Stimulated activated CD4-positive, alpha-beta T cell treated with anti-CD3 and anti-CD28 coated beads, Interleukin-4, amount 100 ng/mL, for 4 hours (primary cell): ENCODE measurements around the gene MITF.

Experiments used
- DNase-seq, 2 experiments: peaks; one replicate each; pipeline ENCODE4 v3.0.0-alpha.2; 2020

Gene MITF

GRCh38 chr3:69842351-69842750 lies 103.1 kb downstream of the MITF start:
- DNase-seq: no peak

GRCh38 chr3:69842789-69843188 lies 103.5 kb downstream of the MITF start:
- no peak for DNase-seq

- no peak for DNase-seq
Measured at GRCh38 chr3:69844706-69845105, 105.4 kb downstream of the MITF start.

GRCh38 chr3:69847303-69847702 lies 108.0 kb downstream of the MITF start:
- DNase-seq: no peak

- no peak for DNase-seq
Measured at GRCh38 chr3:69848113-69848512, 108.8 kb downstream of the MITF start.

- no peak for DNase-seq
Measured at GRCh38 chr3:69850849-69851248, 111.6 kb downstream of the MITF start.

GRCh38 chr3:69853027-69853426 lies 113.8 kb downstream of the MITF start:
- no peak for DNase-seq

- DNase-seq: no peak
Measured at GRCh38 chr3:69855436-69856162, 116.3 kb downstream of the MITF start.

- no peak for DNase-seq
Measured at GRCh38 chr3:69856965-69857705, 117.9 kb downstream of the MITF start.

- DNase-seq: no peak
Measured at GRCh38 chr3:69861556-69861955, 122.3 kb downstream of the MITF start.

GRCh38 chr3:69864141-69864540 lies 124.9 kb downstream of the MITF start:
- no peak for DNase-seq

GRCh38 chr3:69864766-69865165 lies 125.5 kb downstream of the MITF start:
- DNase-seq: no peak

- no peak for DNase-seq
Measured at GRCh38 chr3:69865925-69866679, 126.8 kb downstream of the MITF start.

- DNase-seq: no peak
Measured at GRCh38 chr3:69866988-69867720, 127.9 kb downstream of the MITF start.

- DNase-seq: no peak
Measured at GRCh38 chr3:69867941-69868505, 128.8 kb downstream of the MITF start.

- DNase-seq: no peak
Measured at GRCh38 chr3:69868841-69869420, 129.7 kb downstream of the MITF start.

GRCh38 chr3:69869643-69870042 lies 130.4 kb downstream of the MITF start:
- DNase-seq: no peak

- no peak for DNase-seq
Measured at GRCh38 chr3:69871251-69871650, 132.0 kb downstream of the MITF start.

- DNase-seq: no peak
Measured at GRCh38 chr3:69871868-69872267, 132.6 kb downstream of the MITF start.

- no peak for DNase-seq
Measured at GRCh38 chr3:69872783-69873378, 133.6 kb downstream of the MITF start.

GRCh38 chr3:69876073-69876472 lies 136.8 kb downstream of the MITF start:
- no peak for DNase-seq

- DNase-seq: no peak
Measured at GRCh38 chr3:69878254-69878653, 139.0 kb downstream of the MITF start.
